ENCODE measurements around the gene NEK9. TPM values are rescaled to one million over a fixed set of nuclear protein-coding genes. Genes with fewer than 3 reads are reported as not detected.

Gene NEK9
- total RNA-seq, 2 experiments from 2014 or later = 74.9 to 81.6 TPM

- Mint-ChIP-seq H3K36me3 (ENCODE audit: low read depth) (peaks cover 26% of the 10 kb centered on the region), H3K4me1 (peaks cover 45% of the 10 kb centered on the region)
- POLR2A ChIA-PET = interaction anchor here (0.9 kb wide), 1 partner anchor 8 kb away, joined by 3 read pairs; no protein-coding TSS in a partner anchor
Observed at GRCh38 chr14:75125617-75126016, 1.2 kb downstream of the NEK9 start.

GRCh38 chr14:75123991-75124390 is 2.9 kb downstream of the NEK9 start:
- Mint-ChIP-seq H3K4me3 (no peak overlapping the region), H3K36me3 (ENCODE audit: low read depth) (peaks cover 32% of the 10 kb centered on the region), H3K27me3 (no peaks in the 10 kb centered on the region), H3K9me3 (no peaks in the 10 kb centered on the region), H3K27ac (peak overlapping the region; percentile 0), H3K4me1 (peaks cover 49% of the 10 kb centered on the region)
- DNase-seq = peak; percentile 26
- ChIA-PET POLR2A (no interaction called here), CTCF (interaction anchor here (0.6 to 1.7 kb wide), 3 partner anchors 115 to 240 kb away, joined by 3 to 4 read pairs (median 3); no protein-coding TSS in a partner anchor)

More at GRCh38 chr14:75125617-75126016, 1.2 kb downstream of the NEK9 start:
- no peaks in the 10 kb centered on the region for H3K27me3 Mint-ChIP-seq
- peak overlapping the region; percentile 98 for H3K4me3 Mint-ChIP-seq
- no peaks in the 10 kb centered on the region for H3K9me3 Mint-ChIP-seq
- CTCF ChIA-PET = interaction anchor here (1.0 kb wide), 1 partner anchor 19 kb away, joined by 3 read pairs; no protein-coding TSS in a partner anchor
- H3K27ac Mint-ChIP-seq = peak overlapping the region; percentile 99
- no peak for DNase-seq

GRCh38 chr14:75121552-75121951 is 5.3 kb downstream of the NEK9 start:
- CTCF ChIA-PET = no interaction called here
- POLR2A ChIA-PET = no interaction called here
- DNase-seq = no peak
- no peaks in the 10 kb centered on the region for H3K9me3 Mint-ChIP-seq
- H3K27ac Mint-ChIP-seq = no peak overlapping the region
- no peaks in the 10 kb centered on the region for H3K27me3 Mint-ChIP-seq
- peaks cover 39% of the 10 kb centered on the region for H3K36me3 Mint-ChIP-seq (ENCODE audit: low read depth)
- H3K4me3 Mint-ChIP-seq = no peak overlapping the region
- peaks cover 39% of the 10 kb centered on the region for H3K4me1 Mint-ChIP-seq

- POLR2A ChIA-PET = no interaction called here
- CTCF ChIA-PET = interaction anchor here (1.4 to 1.7 kb wide), 2 partner anchors 12 to 357 kb away, joined by 3 read pairs; partner anchors contain the start of gene YLPM1
Observed at GRCh38 chr14:75120541-75121291, 6.1 kb downstream of the NEK9 start.

GRCh38 chr14:75119056-75119455 is 7.8 kb downstream of the NEK9 start:
- ChIA-PET POLR2A (no interaction called here), CTCF (interaction anchor here (1.0 kb wide), 1 partner anchor 180 kb away, joined by 3 read pairs; no protein-coding TSS in a partner anchor)
- H3K27me3 Mint-ChIP-seq = no peaks in the 10 kb centered on the region
- no peak for DNase-seq
- no peaks in the 10 kb centered on the region for H3K9me3 Mint-ChIP-seq
- H3K4me3 Mint-ChIP-seq = no peak overlapping the region
- H3K27ac Mint-ChIP-seq = no peak overlapping the region
- peaks cover 53% of the 10 kb centered on the region for H3K36me3 Mint-ChIP-seq (ENCODE audit: low read depth)
- H3K4me1 Mint-ChIP-seq = peaks cover 29% of the 10 kb centered on the region

More at GRCh38 chr14:75120541-75121291, 6.1 kb downstream of the NEK9 start:
- DNase-seq = no peak
- Mint-ChIP-seq H3K4me1 (peaks cover 35% of the 10 kb centered on the region), H3K27ac (no peak overlapping the region), H3K27me3 (no peaks in the 10 kb centered on the region), H3K36me3 (ENCODE audit: low read depth) (peaks cover 46% of the 10 kb centered on the region), H3K9me3 (no peaks in the 10 kb centered on the region), H3K4me3 (no peak overlapping the region)

GRCh38 chr14:75113932-75114539 is 12.8 kb downstream of the NEK9 start:
- ChIA-PET POLR2A (no interaction called here), CTCF (interaction anchor here (0.5 to 0.6 kb wide), 2 partner anchors 105 to 775 kb away, joined by 3 to 4 read pairs; no protein-coding TSS in a partner anchor)
- H3K9me3 Mint-ChIP-seq = no peaks in the 10 kb centered on the region
- DNase-seq = peak; percentile 52
- H3K27me3 Mint-ChIP-seq = no peaks in the 10 kb centered on the region
- peaks cover 27% of the 10 kb centered on the region for H3K4me1 Mint-ChIP-seq
- H3K27ac Mint-ChIP-seq = peak overlapping the region; percentile 78
- H3K4me3 Mint-ChIP-seq = peak overlapping the region; percentile 15
- H3K36me3 Mint-ChIP-seq (ENCODE audit: low read depth) = peaks cover 70% of the 10 kb centered on the region

- Mint-ChIP-seq H3K36me3 (ENCODE audit: low read depth) (peaks cover 73% of the 10 kb centered on the region), H3K4me3 (no peak overlapping the region), H3K9me3 (no peaks in the 10 kb centered on the region), H3K27me3 (no peaks in the 10 kb centered on the region), H3K4me1 (peaks cover 23% of the 10 kb centered on the region), H3K27ac (no peak overlapping the region)
- ChIA-PET POLR2A (no interaction called here), CTCF (interaction anchor here (1.0 to 1.3 kb wide), 2 partner anchors 9 to 10 kb away, joined by 3 to 5 read pairs; no protein-coding TSS in a partner anchor)
- DNase-seq = no peak
Observed at GRCh38 chr14:75109877-75110276, 17.0 kb downstream of the NEK9 start.

- H3K4me3 Mint-ChIP-seq = no peak overlapping the region
- peaks cover 3% of the 10 kb centered on the region for H3K4me1 Mint-ChIP-seq
- no peaks in the 10 kb centered on the region for H3K27me3 Mint-ChIP-seq
- CTCF ChIA-PET = interaction anchor here (0.6 to 1.0 kb wide), 3 partner anchors 18 to 200 kb away, joined by 3 to 5 read pairs (median 3); no protein-coding TSS in a partner anchor
- no peaks in the 10 kb centered on the region for H3K9me3 Mint-ChIP-seq
- no peak for DNase-seq
- H3K27ac Mint-ChIP-seq = peak overlapping the region; percentile 60
- POLR2A ChIA-PET = no interaction called here
- peaks cover 67% of the 10 kb centered on the region for H3K36me3 Mint-ChIP-seq (ENCODE audit: low read depth)
Observed at GRCh38 chr14:75107186-75107585, 19.7 kb downstream of the NEK9 start.

GRCh38 chr14:75101491-75101890 is 25.4 kb downstream of the NEK9 start:
- Mint-ChIP-seq H3K9me3 (no peaks in the 10 kb centered on the region), H3K4me1 (no peaks in the 10 kb centered on the region), H3K36me3 (ENCODE audit: low read depth) (peaks cover 62% of the 10 kb centered on the region), H3K4me3 (no peak overlapping the region), H3K27ac (no peak overlapping the region), H3K27me3 (no peaks in the 10 kb centered on the region)
- ChIA-PET POLR2A (no interaction called here), CTCF (interaction anchor here (1.2 to 1.8 kb wide), 2 partner anchors 9 to 165 kb away, joined by 3 to 5 read pairs; no protein-coding TSS in a partner anchor)
- DNase-seq = no peak

- H3K27ac Mint-ChIP-seq = no peak overlapping the region
- CTCF ChIA-PET = interaction anchor here (3.2 kb wide), 1 partner anchor 11 kb away, joined by 11 read pairs; no protein-coding TSS in a partner anchor
- no peaks in the 10 kb centered on the region for H3K27me3 Mint-ChIP-seq
- no peaks in the 10 kb centered on the region for H3K9me3 Mint-ChIP-seq
- H3K4me3 Mint-ChIP-seq = no peak overlapping the region
- peaks cover 60% of the 10 kb centered on the region for H3K36me3 Mint-ChIP-seq (ENCODE audit: low read depth)
- H3K4me1 Mint-ChIP-seq = no peaks in the 10 kb centered on the region
- POLR2A ChIA-PET = no interaction called here
- DNase-seq = no peak
Observed at GRCh38 chr14:75098682-75099081, 28.2 kb downstream of the NEK9 start.

GRCh38 chr14:75098212-75098611 is 28.6 kb downstream of the NEK9 start:
- Mint-ChIP-seq H3K4me1 (no peaks in the 10 kb centered on the region), H3K9me3 (no peaks in the 10 kb centered on the region), H3K27ac (no peak overlapping the region), H3K36me3 (ENCODE audit: low read depth) (peaks cover 57% of the 10 kb centered on the region), H3K4me3 (no peak overlapping the region), H3K27me3 (no peaks in the 10 kb centered on the region)
- CTCF ChIA-PET = interaction anchor here (3.2 kb wide), 1 partner anchor 11 kb away, joined by 11 read pairs; no protein-coding TSS in a partner anchor
- POLR2A ChIA-PET = no interaction called here
- DNase-seq = no peak

GRCh38 chr14:75096959-75097358 is 29.9 kb downstream of the NEK9 start:
- Mint-ChIP-seq H3K27me3 (no peaks in the 10 kb centered on the region), H3K9me3 (no peaks in the 10 kb centered on the region), H3K36me3 (ENCODE audit: low read depth) (peaks cover 56% of the 10 kb centered on the region), H3K4me3 (no peak overlapping the region), H3K4me1 (no peaks in the 10 kb centered on the region), H3K27ac (no peak overlapping the region)
- DNase-seq = no peak
- ChIA-PET CTCF (interaction anchor here (0.6 to 3.2 kb wide), 3 partner anchors 9 to 1908 kb away, joined by 3 to 11 read pairs (median 3); no protein-coding TSS in a partner anchor), POLR2A (no interaction called here)

- ChIA-PET POLR2A (no interaction called here), CTCF (interaction anchor here (0.6 to 3.2 kb wide), 8 partner anchors 8 to 190 kb away, joined by 3 to 11 read pairs (median 4); no protein-coding TSS in a partner anchor)
- no peaks in the 10 kb centered on the region for H3K27me3 Mint-ChIP-seq
- H3K36me3 Mint-ChIP-seq (ENCODE audit: low read depth) = peaks cover 58% of the 10 kb centered on the region
- no peaks in the 10 kb centered on the region for H3K9me3 Mint-ChIP-seq
- H3K4me1 Mint-ChIP-seq = no peaks in the 10 kb centered on the region
- H3K4me3 Mint-ChIP-seq = no peak overlapping the region
- no peak for DNase-seq
- H3K27ac Mint-ChIP-seq = no peak overlapping the region
Observed at GRCh38 chr14:75095690-75096089, 31.2 kb downstream of the NEK9 start.

Measured in activated CD4-positive, alpha-beta T cell treated with anti-CD3 and anti-CD28 coated beads, Interleukin-2, amount 10 ng/mL, durations not matched to agents 7 days and 5 days (primary cell).